Activated CD4-positive, alpha-beta T cell treated with anti-CD3 and anti-CD28 coated beads, Interleukin-2, amount 10 ng/mL, durations not matched to agents 7 days and 5 days (primary cell): Measurements from ENCODE around the gene MRPS7. TPM values are rescaled to one million over a fixed set of nuclear protein-coding genes. Genes with fewer than 3 reads are reported as not detected.
"Not testable (repeated sequence)": the region's sequence is repeated elsewhere in the genome, so short reads cannot be mapped to it uniquely, and the experiment has no call there.

ENCODE experiments used
- CTCF ChIA-PET: fragments of 350-600 bp; sonication (Branson Sonifier 250); formaldehyde crosslinking; loops from one replicate; lab custom pipeline; 2021; ENCODE audit warnings: antibody characterized with exemption; lab: Charles Lee
- POLR2A ChIA-PET: fragments of 350-600 bp; sonication (Branson Sonifier 250); formaldehyde crosslinking; loops from one replicate; lab custom pipeline; 2021; ENCODE audit warnings: antibody characterized with exemption; lab: Charles Lee
- DNase-seq: peaks from one replicate; pipeline ENCODE4 v3.0.0-alpha.2; 2020
- H3K27ac Mint-ChIP-seq: one replicate; pipeline ENCODE4 v1.8.0; 2021; ENCODE audit warnings: mild to moderate bottlenecking, moderate library complexity, mixed read lengths
- H3K27me3 Mint-ChIP-seq: one replicate; pipeline ENCODE4 v1.8.0; 2021; ENCODE audit warnings: mixed read lengths
- H3K36me3 Mint-ChIP-seq: one replicate; pipeline ENCODE4 v1.8.0; 2021; ENCODE audit warnings: low read depth, mixed read lengths
- H3K4me1 Mint-ChIP-seq: one replicate; pipeline ENCODE4 v1.8.0; 2021; ENCODE audit warnings: mixed read lengths
- H3K4me3 Mint-ChIP-seq: one replicate; pipeline ENCODE4 v1.8.0; 2021; ENCODE audit warnings: mild to moderate bottlenecking, moderate library complexity, mixed read lengths
- H3K9me3 Mint-ChIP-seq: one replicate; pipeline ENCODE4 v1.8.0; 2021; ENCODE audit warnings: mixed read lengths
- total RNA-seq, 2 experiments: library from RNA; stranded (reverse); gene quantifications; one replicate each; pipeline ENCODE4 v1.2.3, GENCODE V29; 2021

MRPS7 gene
- total RNA-seq, 2 experiments from 2014 or later, result 35.4 to 38.2 TPM

DNA sequence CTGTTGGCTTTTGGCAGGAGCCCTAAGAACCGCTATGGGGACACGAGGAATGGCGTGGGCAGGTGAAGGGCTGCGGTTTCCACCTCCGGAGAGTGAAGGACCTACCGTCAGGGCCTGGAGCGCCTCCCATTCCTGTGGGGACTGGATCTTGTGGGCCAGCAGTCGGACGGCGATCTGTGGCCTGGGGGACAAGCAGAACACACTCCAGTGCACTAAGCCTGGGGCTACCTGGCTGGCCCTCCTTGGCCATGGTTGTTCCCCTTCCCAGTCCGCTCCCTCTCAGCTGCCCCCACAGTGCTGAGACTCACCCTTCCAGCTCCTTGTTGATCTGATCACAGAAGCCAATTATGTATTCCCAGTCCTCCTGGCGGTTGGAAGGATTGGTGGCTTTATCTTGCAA is 15.3 kb upstream of the MRPS7 start:
- Mint-ChIP-seq H3K9me3 (no peaks in the 10 kb centered on the region), H3K27me3 (no peaks in the 10 kb centered on the region), H3K36me3 (peaks cover 37% of the 10 kb centered on the region), H3K4me3 (no peak overlapping the region), H3K4me1 (peaks cover 60% of the 10 kb centered on the region), H3K27ac (no peak overlapping the region)
- no peak for DNase-seq
- POLR2A ChIA-PET, result interaction anchor here (0.6 kb wide), 1 partner anchor 15 kb away, joined by 13 read pairs; the partner anchor contains the start of genes GGA3 and MRPS7
- CTCF ChIA-PET, result interaction anchor here (0.5 to 1.0 kb wide), 8 partner anchors 24 to 740 kb away, joined by 3 to 5 read pairs (median 4); partner anchors contain the start of gene MIF4GD

DNA sequence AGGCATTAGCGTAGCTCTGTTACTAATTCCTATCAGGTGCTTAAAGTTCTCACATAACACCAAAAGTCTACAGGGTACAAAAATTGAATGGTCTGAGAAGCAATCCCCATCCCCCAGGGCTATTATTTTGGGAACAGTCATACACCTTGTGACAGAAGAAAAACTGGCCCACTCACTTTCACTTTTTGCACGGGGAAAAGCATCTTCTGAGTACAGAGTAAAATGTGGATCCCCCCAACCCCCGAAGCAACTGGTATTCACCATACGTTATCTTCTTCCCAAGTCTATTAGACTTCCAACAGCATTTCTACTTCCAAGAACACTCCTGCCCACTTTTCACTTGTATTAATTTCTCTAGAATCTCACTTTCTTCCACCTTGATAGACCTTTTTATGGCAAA is 12.1 kb upstream of the MRPS7 start:
- peaks cover 17% of the 10 kb centered on the region for H3K36me3 Mint-ChIP-seq
- no peaks in the 10 kb centered on the region for H3K9me3 Mint-ChIP-seq
- peaks cover 60% of the 10 kb centered on the region for H3K4me1 Mint-ChIP-seq
- no peaks in the 10 kb centered on the region for H3K27me3 Mint-ChIP-seq
- H3K4me3 Mint-ChIP-seq, result peak overlapping the region; percentile 56
- POLR2A ChIA-PET, result interaction anchor here (1.0 to 1.1 kb wide), 2 partner anchors 11 to 163 kb away, joined by 3 to 8 read pairs; partner anchors contain the start of genes GGA3 and MRPS7
- DNase-seq, result no peak
- CTCF ChIA-PET, result interaction anchor here (0.6 to 3.8 kb wide), 11 partner anchors 9 to 237 kb away, joined by 3 to 24 read pairs (median 4); partner anchors contain the start of genes GGA3, MIF4GD, MRPL58 and MRPS7
- peak overlapping the region; percentile 84 for H3K27ac Mint-ChIP-seq

DNA sequence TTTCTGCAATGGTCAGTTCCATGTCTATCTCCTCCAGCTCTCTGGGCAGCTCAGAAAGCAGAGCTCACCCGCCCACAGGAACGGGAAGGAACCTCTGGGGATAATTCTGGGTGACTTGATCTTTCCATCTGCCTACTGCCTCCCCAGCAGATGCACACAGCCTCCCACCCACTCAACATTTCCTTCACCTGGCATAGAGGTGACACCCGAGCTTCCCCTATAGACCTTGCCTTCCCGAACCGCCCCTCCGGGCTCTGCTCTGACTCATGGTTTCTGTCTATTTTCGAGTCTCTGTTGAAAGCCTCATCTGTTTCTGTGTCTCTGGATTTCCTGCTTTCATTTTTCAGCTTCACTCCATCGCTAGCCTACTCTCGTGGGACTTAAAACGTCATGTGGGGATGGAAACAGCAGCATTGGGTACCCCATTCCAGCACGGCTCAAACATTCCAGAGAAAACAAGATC is 11.6 kb upstream of the MRPS7 start:
- H3K36me3 Mint-ChIP-seq, result peaks cover 15% of the 10 kb centered on the region
- POLR2A ChIA-PET, result interaction anchor here (1.0 to 1.1 kb wide), 2 partner anchors 11 to 162 kb away, joined by 3 to 8 read pairs; partner anchors contain the start of genes GGA3 and MRPS7
- H3K27ac Mint-ChIP-seq, result peak overlapping the region; percentile 84
- no peaks in the 10 kb centered on the region for H3K27me3 Mint-ChIP-seq
- peak; percentile 69 for DNase-seq
- H3K9me3 Mint-ChIP-seq, result no peaks in the 10 kb centered on the region
- CTCF ChIA-PET, result interaction anchor here (0.6 to 3.8 kb wide), 10 partner anchors 9 to 237 kb away, joined by 3 to 24 read pairs (median 6); partner anchors contain the start of genes GGA3, MIF4GD, MRPL58 and MRPS7
- peaks cover 57% of the 10 kb centered on the region for H3K4me1 Mint-ChIP-seq
- H3K4me3 Mint-ChIP-seq, result peak overlapping the region; percentile 56

DNA sequence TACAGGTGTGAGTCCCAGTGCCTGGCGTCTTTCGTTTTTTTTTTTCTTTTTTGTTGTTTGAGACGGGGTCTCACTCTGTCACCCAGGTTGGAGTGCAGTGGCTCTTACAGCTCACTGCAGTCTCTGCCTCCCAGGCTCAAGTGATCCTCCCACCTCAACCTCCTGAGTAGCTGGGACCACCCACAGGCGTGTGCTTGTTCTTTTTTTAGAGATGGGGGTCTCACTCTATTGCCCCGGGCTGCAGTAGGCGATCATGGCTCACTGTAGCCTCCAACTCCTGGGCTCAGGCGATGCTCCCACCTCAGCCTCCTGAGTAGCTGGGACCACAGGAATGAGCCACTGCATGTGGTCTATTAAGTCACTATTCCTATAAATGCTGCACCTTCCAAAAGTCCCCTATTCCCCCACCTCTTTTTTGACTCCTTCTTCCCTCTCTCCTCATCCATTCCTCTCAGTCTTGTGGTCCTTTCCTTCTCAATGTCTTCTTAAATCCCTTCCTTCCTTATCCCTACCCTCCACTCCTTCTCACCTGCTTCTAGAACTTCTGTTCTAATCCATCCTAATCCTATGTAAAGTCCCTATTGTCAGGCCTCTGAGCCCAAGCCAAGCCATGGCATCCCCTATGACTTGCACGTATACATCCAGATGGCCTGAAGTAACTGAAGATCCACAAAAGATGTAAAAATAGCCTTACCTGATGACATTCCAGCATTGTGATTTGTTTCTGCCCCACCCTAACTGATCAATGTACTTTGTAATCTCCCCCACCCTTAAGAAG is 9.5 kb upstream of the MRPS7 start:
- H3K27me3 Mint-ChIP-seq, result no peaks in the 10 kb centered on the region

DNA sequence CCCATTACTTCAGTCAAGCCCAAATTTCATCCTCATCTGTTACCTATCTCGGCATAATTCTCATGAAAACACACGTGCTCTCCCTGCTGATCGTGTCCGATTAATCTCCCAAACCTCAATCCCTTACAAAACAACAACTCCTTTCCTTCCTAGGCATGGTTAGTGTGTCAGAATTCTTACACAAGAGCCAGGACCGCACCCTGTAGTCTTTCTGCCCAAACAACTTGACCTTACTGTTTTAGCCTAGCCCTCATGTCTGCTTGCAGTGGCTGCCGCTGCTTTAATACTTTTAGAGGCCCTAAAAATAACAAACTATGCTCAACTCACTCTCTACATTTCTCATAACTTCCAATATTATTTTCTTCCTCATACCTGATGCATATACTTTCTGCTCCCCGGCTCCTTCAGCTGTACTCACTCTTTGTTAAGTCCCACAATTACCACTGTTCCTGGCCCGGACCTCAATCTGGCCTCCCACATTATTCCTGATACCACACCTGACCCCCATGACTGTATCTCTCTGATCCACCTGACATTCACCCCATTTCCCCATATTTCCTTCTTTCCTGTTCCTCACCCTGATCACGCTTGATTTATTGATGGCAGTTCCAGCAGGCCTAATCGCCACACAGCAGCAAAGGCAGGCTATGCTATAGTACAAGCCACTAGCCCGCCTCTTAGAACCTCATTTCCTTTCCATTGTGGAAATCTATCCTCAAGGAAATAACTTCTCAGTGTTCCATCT is 5.6 kb upstream of the MRPS7 start:
- H3K27me3 Mint-ChIP-seq, H3K36me3 Mint-ChIP-seq, POLR2A ChIA-PET, DNase-seq, CTCF ChIA-PET, H3K4me3 Mint-ChIP-seq, H3K27ac Mint-ChIP-seq, H3K9me3 Mint-ChIP-seq: not testable (repeated sequence)
- peaks cover 65% of the 10 kb centered on the region for H3K4me1 Mint-ChIP-seq

More for the DNA sequence above, 9.5 kb upstream of the MRPS7 start:
- H3K27ac Mint-ChIP-seq, result no peak overlapping the region
- no peak for DNase-seq
- no peak overlapping the region for H3K4me3 Mint-ChIP-seq
- ChIA-PET CTCF (interaction anchor here (0.7 to 3.8 kb wide), 4 partner anchors 9 to 22 kb away, joined by 3 to 24 read pairs (median 12); partner anchors contain the start of genes GGA3, MIF4GD and MRPS7), POLR2A (interaction anchor here (0.6 kb wide), 1 partner anchor 289 kb away, joined by 7 read pairs; no protein-coding TSS in a partner anchor)
- no peaks in the 10 kb centered on the region for H3K36me3 Mint-ChIP-seq
- H3K4me1 Mint-ChIP-seq, result peaks cover 55% of the 10 kb centered on the region
- no peaks in the 10 kb centered on the region for H3K9me3 Mint-ChIP-seq

DNA sequence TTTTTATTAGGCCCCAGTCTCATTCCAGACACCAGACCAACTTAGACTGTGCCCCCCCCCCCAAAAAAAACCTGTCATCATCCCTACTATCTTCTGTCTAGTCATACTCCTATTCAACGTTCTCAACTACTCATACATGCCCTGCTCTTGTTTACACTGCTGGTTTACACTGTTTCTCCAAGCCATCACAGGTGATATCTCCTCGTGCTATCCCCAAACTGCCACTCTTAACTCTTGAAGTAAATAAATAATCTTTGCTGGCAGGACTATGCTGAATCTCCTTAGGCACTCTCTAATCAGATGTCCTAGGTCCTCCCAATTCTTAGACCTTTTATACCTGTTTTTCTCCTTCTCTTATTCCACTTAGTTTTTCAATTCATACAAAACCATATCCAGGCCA is 4.5 kb upstream of the MRPS7 start:
- H3K9me3 Mint-ChIP-seq, H3K27ac Mint-ChIP-seq, H3K36me3 Mint-ChIP-seq, DNase-seq, H3K4me3 Mint-ChIP-seq, POLR2A ChIA-PET, H3K27me3 Mint-ChIP-seq: not testable (repeated sequence)
- H3K4me1 Mint-ChIP-seq, result peaks cover 60% of the 10 kb centered on the region
- CTCF ChIA-PET, result interaction anchor here (0.6 kb wide), 1 partner anchor 169 kb away, joined by 3 read pairs; the partner anchor contains the start of gene SLC16A5

DNA sequence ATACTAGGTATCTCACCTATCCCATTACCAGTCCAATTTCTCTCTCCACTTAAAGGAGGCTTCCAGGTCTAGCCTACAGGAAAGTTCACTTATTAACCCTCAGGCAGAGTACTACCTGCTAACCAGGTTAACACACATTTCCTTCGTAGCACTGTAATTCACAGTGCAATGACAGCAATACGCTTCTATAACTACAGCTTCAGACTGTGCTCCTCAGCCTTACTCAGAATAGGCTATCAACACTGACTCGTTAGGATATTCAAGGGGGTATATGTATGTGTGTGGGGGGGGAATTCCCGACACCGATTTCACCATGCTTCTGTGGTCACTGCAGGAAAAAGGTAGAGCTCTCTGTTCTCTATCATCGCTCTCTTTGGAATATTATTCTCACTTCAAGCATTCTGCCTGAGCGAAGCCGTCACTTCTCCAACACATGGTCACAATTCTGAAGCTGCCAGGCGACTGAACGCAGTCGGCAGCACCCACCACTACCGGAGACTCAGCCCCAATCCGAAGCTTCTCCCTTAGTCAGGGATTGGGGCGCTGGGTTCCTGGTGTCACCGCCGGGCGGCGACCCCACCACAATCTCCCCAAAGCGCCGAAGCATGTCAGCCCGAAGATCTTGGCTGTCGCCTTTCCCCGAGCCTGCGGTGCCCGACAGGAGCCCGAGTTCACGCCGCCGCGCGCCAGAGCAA is 891 bp upstream of the MRPS7 start:
- H3K27me3 Mint-ChIP-seq, result no peaks in the 10 kb centered on the region
- POLR2A ChIA-PET, result interaction anchor here (0.6 to 2.2 kb wide), 5 partner anchors 9 to 405 kb away, joined by 3 to 8 read pairs (median 4); partner anchors contain the start of genes MIF4GD and NUP85
- H3K9me3 Mint-ChIP-seq, result no peaks in the 10 kb centered on the region
- peak overlapping the region; percentile 100 for H3K27ac Mint-ChIP-seq
- peak overlapping the region; percentile 99 for H3K4me3 Mint-ChIP-seq
- H3K4me1 Mint-ChIP-seq, result peaks cover 54% of the 10 kb centered on the region
- DNase-seq, result no peak
- CTCF ChIA-PET, result interaction anchor here (1.0 to 4.3 kb wide), 19 partner anchors 10 to 151 kb away, joined by 3 to 115 read pairs (median 4); partner anchors contain the start of genes ARMC7, GRB2, MIF4GD and SLC25A19
- peaks cover 12% of the 10 kb centered on the region for H3K36me3 Mint-ChIP-seq

DNA sequence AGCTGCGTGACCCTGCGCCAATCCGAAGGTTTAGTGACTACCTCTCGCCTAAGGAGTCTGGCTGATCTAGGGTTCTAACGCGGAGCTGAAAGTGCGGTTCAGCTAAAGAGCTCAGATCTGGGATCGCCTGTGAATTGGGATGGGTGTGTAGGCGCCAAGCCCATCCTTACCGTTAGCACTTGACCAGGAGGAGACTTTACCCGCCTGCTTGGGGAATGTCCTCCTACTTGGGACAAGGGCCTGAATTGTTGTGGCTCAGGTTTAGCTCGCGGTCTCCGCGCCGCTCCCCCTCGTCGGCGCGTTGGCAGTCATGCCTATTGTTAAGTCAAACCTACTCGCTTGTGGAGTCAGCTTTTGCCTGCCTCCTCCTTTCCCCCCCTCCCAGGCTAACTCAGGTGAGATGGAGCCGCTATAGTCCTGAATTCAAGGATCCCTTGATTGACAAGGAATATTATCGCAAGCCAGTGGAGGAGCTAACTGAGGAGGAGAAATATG is 480 bp downstream of the MRPS7 start:
- peak overlapping the region; percentile 100 for H3K27ac Mint-ChIP-seq
- peak overlapping the region; percentile 99 for H3K4me3 Mint-ChIP-seq
- H3K27me3 Mint-ChIP-seq, result no peaks in the 10 kb centered on the region
- DNase-seq, result no peak
- no peaks in the 10 kb centered on the region for H3K9me3 Mint-ChIP-seq
- ChIA-PET POLR2A (interaction anchor here (0.6 to 2.2 kb wide), 4 partner anchors 9 to 257 kb away, joined by 3 to 13 read pairs (median 8); partner anchors contain the start of gene MIF4GD), CTCF (interaction anchor here (0.5 to 4.3 kb wide), 17 partner anchors 9 to 153 kb away, joined by 3 to 115 read pairs (median 4); partner anchors contain the start of genes ARMC7, GRB2, MIF4GD and SLC25A19)
- H3K4me1 Mint-ChIP-seq, result peaks cover 48% of the 10 kb centered on the region
- peaks cover 21% of the 10 kb centered on the region for H3K36me3 Mint-ChIP-seq

DNA sequence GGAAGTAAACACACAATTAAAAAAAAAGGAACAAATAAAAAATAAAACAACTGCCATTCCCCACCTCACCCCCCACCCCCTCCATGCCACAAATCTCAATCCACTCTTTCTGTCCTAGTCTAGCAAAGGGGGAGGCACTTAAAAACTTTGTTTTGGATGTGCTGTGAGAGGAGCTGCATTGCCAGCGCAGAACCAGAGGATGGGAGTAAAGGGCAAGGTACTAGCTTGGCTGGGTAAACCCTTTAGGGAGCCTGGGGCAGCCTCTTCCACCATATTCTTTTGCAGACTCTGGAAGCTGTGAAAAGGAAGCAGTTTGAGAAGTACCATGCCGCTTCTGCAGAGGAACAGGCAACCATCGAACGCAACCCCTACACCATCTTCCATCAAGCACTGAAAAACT is 1.4 kb downstream of the MRPS7 start:
- H3K27ac Mint-ChIP-seq, result peak overlapping the region; percentile 100

DNA sequence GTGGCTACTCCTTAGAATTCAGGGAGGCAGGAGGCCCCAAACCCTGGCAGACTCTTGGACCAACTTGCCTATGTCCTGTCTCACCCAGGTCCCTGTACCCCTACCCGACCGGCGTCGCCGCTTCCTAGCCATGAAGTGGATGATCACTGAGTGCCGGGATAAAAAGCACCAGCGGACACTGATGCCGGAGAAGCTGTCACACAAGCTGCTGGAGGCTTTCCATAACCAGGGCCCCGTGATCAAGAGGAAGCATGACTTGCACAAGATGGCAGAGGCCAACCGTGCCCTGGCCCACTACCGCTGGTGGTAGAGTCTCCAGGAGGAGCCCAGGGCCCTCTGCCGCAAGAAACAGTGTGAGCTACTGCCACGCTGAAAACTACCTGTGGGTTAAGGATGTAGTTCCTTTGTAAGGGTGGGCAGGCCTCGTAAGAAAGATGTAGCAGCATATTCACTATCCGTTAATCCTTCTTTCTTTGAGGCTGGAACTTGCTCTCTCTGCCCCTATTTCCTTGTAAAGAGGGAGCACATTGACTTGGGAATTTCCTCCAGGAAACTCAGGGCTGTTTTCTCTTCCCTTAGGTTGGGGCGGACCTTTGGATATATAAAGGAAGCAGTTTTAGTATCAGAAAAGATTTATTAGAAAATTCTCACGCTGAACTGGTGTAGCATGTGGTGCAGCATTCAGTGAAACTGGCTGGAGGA is 4.1 kb downstream of the MRPS7 start:
- Mint-ChIP-seq H3K27me3 (no peaks in the 10 kb centered on the region), H3K36me3 (peaks cover 15% of the 10 kb centered on the region), H3K4me1 (peaks cover 35% of the 10 kb centered on the region), H3K4me3 (no peak overlapping the region), H3K9me3 (no peaks in the 10 kb centered on the region), H3K27ac (no peak overlapping the region)
- no peak for DNase-seq
- ChIA-PET POLR2A (no interaction called here), CTCF (interaction anchor here (0.9 kb wide), 1 partner anchor 163 kb away, joined by 3 read pairs; no protein-coding TSS in a partner anchor)

More for the DNA sequence above, 1.4 kb downstream of the MRPS7 start:
- Mint-ChIP-seq H3K27me3 (no peaks in the 10 kb centered on the region), H3K4me1 (peaks cover 43% of the 10 kb centered on the region), H3K36me3 (peaks cover 21% of the 10 kb centered on the region), H3K4me3 (peak overlapping the region; percentile 99), H3K9me3 (no peaks in the 10 kb centered on the region)
- CTCF ChIA-PET, result interaction anchor here (0.7 to 4.3 kb wide), 9 partner anchors 8 to 149 kb away, joined by 3 to 115 read pairs (median 4); partner anchors contain the start of genes MIF4GD and SLC25A19
- DNase-seq, result no peak
- POLR2A ChIA-PET, result interaction anchor here (1.2 kb wide), 1 partner anchor 8 kb away, joined by 7 read pairs; the partner anchor contains the start of gene MIF4GD
